AG04450 (cell line): ENCODE data around the gene IGFBP2. TPM values are rescaled to one million over a fixed set of nuclear protein-coding genes. Genes with fewer than 3 reads are reported as not detected.

Experiments
- CTCF ChIA-PET: fragments of 300-600, 350-600 bp; formaldehyde crosslinking; extraction: SDS; loops from one replicate; lab custom pipeline; 2022; ENCODE audit warnings: antibody characterized with exemption, inconsistent platforms; lab: Charles Lee
- POLR2A ChIA-PET: fragments of 350-600 bp; formaldehyde crosslinking; extraction: SDS; loops from one replicate; lab custom pipeline; 2021; ENCODE audit warnings: antibody characterized with exemption, inconsistent platforms; lab: Yijun Ruan, JAX
- DNase-seq: peaks from one replicate; pipeline ENCODE4 v3.0.0-alpha.2; 2011; ENCODE audit warnings: low read depth, low spot score
- H3K27ac ChIP-seq: one replicate; pipeline ENCODE4 v1.5.1; 2012; ENCODE audit warnings: low read depth, low read length, control low read depth
- H3K27me3 ChIP-seq: one replicate; pipeline ENCODE4 v1.6.0; 2012; ENCODE audit warnings: low read length; ENCODE audit not compliant: control insufficient read depth, insufficient read depth
- H3K4me3 ChIP-seq: 2 replicates; pipeline ENCODE4 v1.5.1; 2011; ENCODE audit warnings: mild to moderate bottlenecking, low read depth, low read length, control low read depth
- H3K9me3 ChIP-seq: 2 replicates; pipeline ENCODE4 v1.5.1; 2012; ENCODE audit warnings: low read length; ENCODE audit not compliant: control insufficient read depth, insufficient read depth
- CTCF ChIP-seq: IDR thresholded peaks from 2 replicates; pipeline ENCODE4 v1.5.1; 2011; ENCODE audit warnings: low read depth, low read length, control low read depth, inconsistent platforms
- polyA plus RNA-seq: library from polyadenylated mRNA; depleted of rRNA; stranded (reverse); fragments of >200 nt; gene quantifications from 2 replicates; pipeline ENCODE4 v1.2.3, GENCODE V29; 2011

Gene IGFBP2
- polyA plus RNA-seq, 1 experiment: 25.2 TPM

- peaks cover 45% of the 10 kb centered on the region for H3K27me3 ChIP-seq
- no peak for TF ChIP-seq CTCF
- ChIA-PET CTCF (no interaction called here), POLR2A (no interaction called here)
- no peak overlapping the region for H3K27ac ChIP-seq
- DNase-seq: no peak
- H3K4me3 ChIP-seq: no peak overlapping the region
- H3K9me3 ChIP-seq: no peaks in the 10 kb centered on the region
These were observed 29.4 kb upstream of the IGFBP2 start for GRCh38 chr2:216603884-216604245.

- ChIA-PET POLR2A (no interaction called here), CTCF (no interaction called here)
- peaks cover 47% of the 10 kb centered on the region for H3K27me3 ChIP-seq
- no peak for TF ChIP-seq CTCF
- no peaks in the 10 kb centered on the region for H3K9me3 ChIP-seq
- no peak overlapping the region for H3K4me3 ChIP-seq
- H3K27ac ChIP-seq: no peak overlapping the region
- no peak for DNase-seq
These were observed 28.8 kb upstream of the IGFBP2 start for GRCh38 chr2:216604458-216604857.

GRCh38 chr2:216606551-216607276 is 26.5 kb upstream of the IGFBP2 start:
- Histone ChIP-seq H3K9me3 (no peaks in the 10 kb centered on the region), H3K27me3 (peaks cover 47% of the 10 kb centered on the region), H3K4me3 (no peak overlapping the region), H3K27ac (no peak overlapping the region)
- no peak for TF ChIP-seq CTCF
- ChIA-PET POLR2A (no interaction called here), CTCF (no interaction called here)
- no peak for DNase-seq

GRCh38 chr2:216607277-216607560 is 26.0 kb upstream of the IGFBP2 start:
- Histone ChIP-seq H3K27ac (no peak overlapping the region), H3K9me3 (no peaks in the 10 kb centered on the region), H3K4me3 (no peak overlapping the region), H3K27me3 (peaks cover 45% of the 10 kb centered on the region)
- no peak for TF ChIP-seq CTCF
- CTCF ChIA-PET: no interaction called here
- POLR2A ChIA-PET: no interaction called here
- no peak for DNase-seq

GRCh38 chr2:216608525-216608924 is 24.7 kb upstream of the IGFBP2 start:
- Histone ChIP-seq H3K4me3 (no peak overlapping the region), H3K27me3 (peaks cover 40% of the 10 kb centered on the region), H3K9me3 (no peaks in the 10 kb centered on the region), H3K27ac (no peak overlapping the region)
- ChIA-PET POLR2A (no interaction called here), CTCF (no interaction called here)
- TF ChIP-seq CTCF: no peak
- DNase-seq: no peak
